Endodermal cell (in vitro differentiated cells): ENCODE results near the gene CDH13. TPM values are rescaled to one million over a fixed set of nuclear protein-coding genes. Genes with fewer than 3 reads are reported as not detected.

Experiments
- DNase-seq: peaks from one replicate; pipeline ENCODE4 v3.0.0-alpha.2; 2017
- H3K27ac ChIP-seq: 2 replicates; pipeline ENCODE4 v1.5.1; 2013; ENCODE audit warnings: mild to moderate bottlenecking, low read depth, low read length, moderate library complexity
- H3K27me3 ChIP-seq: 2 replicates; pipeline ENCODE4 v1.6.1; 2013; ENCODE audit warnings: mild to moderate bottlenecking, low read length, moderate library complexity; ENCODE audit not compliant: insufficient read depth, control insufficient read depth, poor library complexity, severe bottlenecking
- H3K36me3 ChIP-seq: 2 replicates; pipeline ENCODE4 v1.7.0; 2013; ENCODE audit warnings: mild to moderate bottlenecking, low read length, moderate library complexity; ENCODE audit not compliant: control insufficient read depth, insufficient read depth
- H3K4me1 ChIP-seq: one replicate; pipeline ENCODE4 v1.7.0; 2013; ENCODE audit warnings: low read length; ENCODE audit not compliant: control insufficient read depth, insufficient read depth
- H3K4me3 ChIP-seq: 2 replicates; pipeline ENCODE4 v1.5.1; 2013; ENCODE audit warnings: mild to moderate bottlenecking, low read length, moderate library complexity
- H3K9ac ChIP-seq: 2 replicates; pipeline ENCODE4 v1.6.1; 2013; ENCODE audit warnings: mild to moderate bottlenecking, low read length, moderate library complexity; ENCODE audit not compliant: poor library complexity, severe bottlenecking; ENCODE audit errors: extremely low read depth
- H3K9me3 ChIP-seq: 2 replicates; pipeline ENCODE4 v1.6.1; 2013; ENCODE audit warnings: mild to moderate bottlenecking, low read length, moderate library complexity; ENCODE audit not compliant: control insufficient read depth
- H3K27ac Mint-ChIP-seq: 2 replicates; pipeline ENCODE4 v1.8.0; 2020; ENCODE audit warnings: mixed read lengths
- H3K27me3 Mint-ChIP-seq: 2 replicates; pipeline ENCODE4 v1.8.0; 2021; ENCODE audit warnings: mild to moderate bottlenecking, mixed read lengths; ENCODE audit not compliant: insufficient read depth
- H3K36me3 Mint-ChIP-seq: 2 replicates; pipeline ENCODE4 v1.8.0; 2020; ENCODE audit warnings: low read depth, mixed read lengths
- H3K4me1 Mint-ChIP-seq: 2 replicates; pipeline ENCODE4 v1.8.0; 2020; ENCODE audit warnings: mixed read lengths
- H3K4me3 Mint-ChIP-seq: 2 replicates; pipeline ENCODE4 v1.8.0; 2020; ENCODE audit warnings: mild to moderate bottlenecking, moderate library complexity, mixed read lengths
- H3K9me3 Mint-ChIP-seq: 2 replicates; pipeline ENCODE4 v1.8.0; 2020; ENCODE audit warnings: mild to moderate bottlenecking, mixed read lengths
- WGBS, 2 experiments: methylation state at CpG; one replicate each; pipeline versions ENCODE4 v1.1.5 to v1.1.7; 2013; ENCODE audit warnings: missing lambda C conversion rate in 2 of 2, mixed read lengths in 1 of 2; ENCODE audit not compliant: insufficient coverage in 1 of 2, insufficient read length in 1 of 2; 5-methylcytosine and 5-hydroxymethylcytosine counted together
- total RNA-seq, 2 donors: library from RNA; stranded (reverse); fragmentation: NEBNext Ultra II Directional in 1 of 2; extraction: Animal tissue kit (Norgen Biotek cat#: 25700) in 1 of 2; gene quantifications; 2 replicates in 1 of 2; 3 replicates in 1 of 2; pipeline ENCODE4 v1.2.1, GENCODE V29; 2021
- TF ChIP-seq, protein P1 (sequence below): fragments of 200-600 bp; sonication (generic); conservative IDR thresholded peaks from 2 replicates; pipeline ENCODE4 v1.5.0; 2021; ENCODE audit warnings: antibody characterized with exemption, mild to moderate bottlenecking

CDH13 gene
- total RNA-seq, 2 donors from 2014 or later = 0.86 to 1.8 TPM

DNA sequence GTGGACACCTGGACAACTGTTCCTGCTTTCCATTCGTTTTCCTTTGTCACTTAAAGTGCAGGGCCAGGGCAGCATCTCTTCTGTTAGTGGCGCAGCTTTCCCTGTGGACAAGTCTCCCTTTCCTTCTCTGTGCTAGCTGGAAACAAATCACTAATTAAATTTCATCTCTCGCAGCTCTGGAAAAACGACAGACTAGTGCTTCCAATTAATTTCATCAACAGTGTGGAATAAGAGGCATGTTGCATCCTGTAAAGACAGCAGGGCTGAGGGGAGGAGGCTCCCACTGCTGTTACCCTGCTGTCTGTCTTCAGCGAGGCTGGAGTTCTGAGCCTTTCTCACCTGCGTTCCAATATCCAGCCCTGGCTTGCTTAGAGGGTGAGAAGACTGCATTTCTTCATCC lies 828.9 kb downstream of the CDH13 start:
- H3K27me3 Mint-ChIP-seq = peaks cover 4% of the 10 kb centered on the region
- 92% methylated on average over 3 to 6 of the region's 6 CpGs for WGBS, 2 experiments
- no peaks in the 10 kb centered on the region for H3K36me3 Mint-ChIP-seq
- H3K27ac ChIP-seq = no peak overlapping the region
- H3K4me1 Mint-ChIP-seq = no peaks in the 10 kb centered on the region
- TF ChIP-seq, protein P1, sequence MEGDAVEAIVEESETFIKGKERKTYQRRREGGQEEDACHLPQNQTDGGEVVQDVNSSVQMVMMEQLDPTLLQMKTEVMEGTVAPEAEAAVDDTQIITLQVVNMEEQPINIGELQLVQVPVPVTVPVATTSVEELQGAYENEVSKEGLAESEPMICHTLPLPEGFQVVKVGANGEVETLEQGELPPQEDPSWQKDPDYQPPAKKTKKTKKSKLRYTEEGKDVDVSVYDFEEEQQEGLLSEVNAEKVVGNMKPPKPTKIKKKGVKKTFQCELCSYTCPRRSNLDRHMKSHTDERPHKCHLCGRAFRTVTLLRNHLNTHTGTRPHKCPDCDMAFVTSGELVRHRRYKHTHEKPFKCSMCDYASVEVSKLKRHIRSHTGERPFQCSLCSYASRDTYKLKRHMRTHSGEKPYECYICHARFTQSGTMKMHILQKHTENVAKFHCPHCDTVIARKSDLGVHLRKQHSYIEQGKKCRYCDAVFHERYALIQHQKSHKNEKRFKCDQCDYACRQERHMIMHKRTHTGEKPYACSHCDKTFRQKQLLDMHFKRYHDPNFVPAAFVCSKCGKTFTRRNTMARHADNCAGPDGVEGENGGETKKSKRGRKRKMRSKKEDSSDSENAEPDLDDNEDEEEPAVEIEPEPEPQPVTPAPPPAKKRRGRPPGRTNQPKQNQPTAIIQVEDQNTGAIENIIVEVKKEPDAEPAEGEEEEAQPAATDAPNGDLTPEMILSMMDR = no peak
- H3K9me3 ChIP-seq = no peaks in the 10 kb centered on the region
- no peaks in the 10 kb centered on the region for H3K9me3 Mint-ChIP-seq
- H3K4me3 ChIP-seq = no peak overlapping the region
- no peak for DNase-seq
- no peak overlapping the region for H3K27ac Mint-ChIP-seq
- H3K9ac ChIP-seq = no peak overlapping the region
- no peaks in the 10 kb centered on the region for H3K36me3 ChIP-seq
- H3K4me3 Mint-ChIP-seq = no peak overlapping the region
- H3K4me1 ChIP-seq = no peaks in the 10 kb centered on the region
- H3K27me3 ChIP-seq = no peaks in the 10 kb centered on the region

DNA sequence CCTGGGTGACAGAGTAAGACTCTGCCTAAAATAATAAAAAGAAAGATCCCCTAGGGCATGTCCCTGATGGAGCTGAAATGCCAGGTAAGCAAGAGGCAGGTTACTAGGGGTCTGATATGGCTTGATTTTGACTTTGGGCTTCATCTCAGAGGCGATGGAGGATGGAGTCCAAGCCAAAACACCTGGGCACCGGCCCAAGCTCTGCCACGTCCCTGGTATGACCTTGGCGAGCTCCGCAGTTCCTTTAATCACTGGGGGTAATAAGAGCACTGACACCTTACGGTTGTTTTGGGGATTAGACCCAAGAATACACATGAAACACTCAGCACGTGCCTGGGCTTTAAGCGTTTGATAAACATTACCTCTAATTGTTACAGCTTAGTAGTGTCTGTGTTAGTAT lies 830.2 kb downstream of the CDH13 start:
- Mint-ChIP-seq H3K27me3 (peaks cover 4% of the 10 kb centered on the region), H3K36me3 (no peaks in the 10 kb centered on the region), H3K4me3 (no peak overlapping the region), H3K27ac (no peak overlapping the region), H3K4me1 (no peaks in the 10 kb centered on the region), H3K9me3 (no peaks in the 10 kb centered on the region)
- 84 to 88% methylated on average over 4 to 8 of the region's 8 CpGs for WGBS, 2 experiments
- Histone ChIP-seq H3K36me3 (no peaks in the 10 kb centered on the region), H3K9me3 (no peaks in the 10 kb centered on the region), H3K9ac (no peak overlapping the region), H3K4me1 (no peaks in the 10 kb centered on the region), H3K27me3 (no peaks in the 10 kb centered on the region), H3K27ac (no peak overlapping the region), H3K4me3 (no peak overlapping the region)
- no peak for DNase-seq
- TF ChIP-seq, protein P1 = no peak

DNA sequence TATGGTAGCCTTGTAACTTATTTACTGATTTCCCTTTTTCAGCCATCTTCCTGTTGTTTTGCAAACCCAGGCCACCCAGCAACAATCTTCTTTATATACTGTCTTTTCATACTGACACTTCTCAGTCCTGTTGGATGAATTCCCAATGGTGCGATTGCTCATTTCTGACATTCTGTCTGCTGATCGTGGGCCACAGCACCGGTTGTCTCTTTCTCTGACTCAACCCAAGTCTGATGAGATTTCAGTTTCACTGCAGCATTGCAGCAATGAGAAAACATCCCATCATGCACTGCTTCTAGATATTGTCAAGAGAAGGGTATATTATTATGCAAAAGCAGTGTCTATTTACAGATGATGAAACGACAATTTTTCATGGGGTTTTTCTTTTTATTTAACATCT lies 831.8 kb downstream of the CDH13 start:
- 89 to 91% methylated on average over 3 to 4 of the region's 4 CpGs for WGBS, 2 experiments

More for the DNA sequence above, 831.8 kb downstream of the CDH13 start:
- Histone ChIP-seq H3K9ac (no peak overlapping the region), H3K36me3 (no peaks in the 10 kb centered on the region), H3K27ac (no peak overlapping the region), H3K27me3 (no peaks in the 10 kb centered on the region), H3K4me3 (no peak overlapping the region), H3K9me3 (no peaks in the 10 kb centered on the region), H3K4me1 (no peaks in the 10 kb centered on the region)
- no peaks in the 10 kb centered on the region for H3K9me3 Mint-ChIP-seq
- H3K36me3 Mint-ChIP-seq = no peaks in the 10 kb centered on the region
- H3K4me1 Mint-ChIP-seq = no peaks in the 10 kb centered on the region
- no peak overlapping the region for H3K27ac Mint-ChIP-seq
- H3K27me3 Mint-ChIP-seq = peaks cover 4% of the 10 kb centered on the region
- H3K4me3 Mint-ChIP-seq = no peak overlapping the region
- TF ChIP-seq, protein P1 = no peak
- no peak for DNase-seq
